Astrocyte of the spinal cord (primary cell): Measurements from ENCODE around the gene PPP3R1.

Experiments used
- DNase-seq: peaks from one replicate; pipeline ENCODE4 v3.0.0; 2011; ENCODE audit warnings: low read depth, low spot score
- H3K4me3 ChIP-seq: 2 replicates; pipeline ENCODE4 v1.5.1; 2011; ENCODE audit warnings: low read depth, mild to moderate bottlenecking, low read length, moderate library complexity
- CTCF ChIP-seq: IDR thresholded peaks from 2 replicates; pipeline ENCODE4 v1.5.1; 2012; ENCODE audit warnings: low read depth, mild to moderate bottlenecking, low read length, inconsistent platforms
- in situ Hi-C: cut with HindIII; loops from 2 replicates; pipeline ENCODE4 v1.10.0; 2017; ENCODE audit warnings: low sequenced_read_pairs

PPP3R1 gene

GRCh38 chr2:68251855-68252399, 405 bp downstream of the PPP3R1 start:
- H3K4me3 ChIP-seq, result peak overlapping the region; percentile 85
- no peak for TF ChIP-seq CTCF
- in situ Hi-C loops, result no loop called here
- no peak for DNase-seq

- TF ChIP-seq CTCF, result peak; percentile 69
- DNase-seq, result peak; percentile 83
- peak overlapping the region; percentile 85 for H3K4me3 ChIP-seq
- in situ Hi-C loops, result no loop called here
These were observed 1.0 kb downstream of the PPP3R1 start for GRCh38 chr2:68251187-68251854.

- no peak for DNase-seq
- peak overlapping the region; percentile 85 for H3K4me3 ChIP-seq
- in situ Hi-C loops, result no loop called here
- no peak for TF ChIP-seq CTCF
These were observed 1.6 kb downstream of the PPP3R1 start for GRCh38 chr2:68250652-68251186.

- H3K4me3 ChIP-seq, result peak overlapping the region; percentile 85
- no peak for TF ChIP-seq CTCF
- in situ Hi-C loops, result no loop called here
- DNase-seq, result no peak
These were observed 2.1 kb downstream of the PPP3R1 start for GRCh38 chr2:68250196-68250595.

- no peak for TF ChIP-seq CTCF
- no peak for DNase-seq
- no peak overlapping the region for H3K4me3 ChIP-seq
- in situ Hi-C loops, result no loop called here
These were observed 3.5 kb downstream of the PPP3R1 start for GRCh38 chr2:68248806-68249205.

GRCh38 chr2:68248361-68248760, 4.0 kb downstream of the PPP3R1 start:
- no peak for DNase-seq
- TF ChIP-seq CTCF, result no peak
- in situ Hi-C loops, result no loop called here
- no peak overlapping the region for H3K4me3 ChIP-seq
